GM19397 (cell line): ENCODE data around the gene ASB10.

ENCODE experiments used
- ATAC-seq: cut with Tn5 transposase; IDR thresholded peaks from one replicate; pipeline ENCODE4 v1.9.1; 2021; ENCODE audit warnings: mild to moderate bottlenecking, moderate library complexity; ENCODE audit not compliant: unreplicated experiment

The ASB10 gene

DNA sequence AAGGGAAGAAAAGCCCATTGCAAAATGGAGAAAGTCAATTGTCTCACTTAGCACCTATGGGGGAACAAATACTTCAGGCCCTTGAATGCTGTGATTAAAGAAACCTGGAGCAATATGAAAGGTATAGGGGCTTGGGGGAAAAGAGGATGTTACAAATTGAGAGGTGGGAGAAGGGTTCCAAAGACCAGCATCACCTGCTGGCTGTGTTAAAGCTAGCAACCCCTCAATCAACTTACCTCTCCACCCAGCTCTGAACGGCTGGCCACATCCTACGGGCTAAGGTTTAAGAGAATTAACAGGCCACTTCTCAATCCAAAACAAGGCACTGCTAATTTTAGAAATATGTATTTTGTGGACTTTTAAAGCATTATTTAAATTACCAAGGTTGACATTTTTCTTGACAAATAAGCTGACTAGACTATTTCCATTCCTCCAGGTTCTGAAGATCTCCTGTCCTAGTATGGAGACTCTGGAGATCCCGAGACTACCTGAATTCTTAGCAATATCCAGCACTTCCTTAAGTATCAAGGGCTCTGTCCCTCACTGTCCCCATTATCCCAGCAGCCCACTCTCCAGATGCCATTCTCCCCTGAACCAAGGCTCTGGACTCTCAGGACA, 24.2 kb upstream of the ASB10 start:
- no peak for ATAC-seq

DNA sequence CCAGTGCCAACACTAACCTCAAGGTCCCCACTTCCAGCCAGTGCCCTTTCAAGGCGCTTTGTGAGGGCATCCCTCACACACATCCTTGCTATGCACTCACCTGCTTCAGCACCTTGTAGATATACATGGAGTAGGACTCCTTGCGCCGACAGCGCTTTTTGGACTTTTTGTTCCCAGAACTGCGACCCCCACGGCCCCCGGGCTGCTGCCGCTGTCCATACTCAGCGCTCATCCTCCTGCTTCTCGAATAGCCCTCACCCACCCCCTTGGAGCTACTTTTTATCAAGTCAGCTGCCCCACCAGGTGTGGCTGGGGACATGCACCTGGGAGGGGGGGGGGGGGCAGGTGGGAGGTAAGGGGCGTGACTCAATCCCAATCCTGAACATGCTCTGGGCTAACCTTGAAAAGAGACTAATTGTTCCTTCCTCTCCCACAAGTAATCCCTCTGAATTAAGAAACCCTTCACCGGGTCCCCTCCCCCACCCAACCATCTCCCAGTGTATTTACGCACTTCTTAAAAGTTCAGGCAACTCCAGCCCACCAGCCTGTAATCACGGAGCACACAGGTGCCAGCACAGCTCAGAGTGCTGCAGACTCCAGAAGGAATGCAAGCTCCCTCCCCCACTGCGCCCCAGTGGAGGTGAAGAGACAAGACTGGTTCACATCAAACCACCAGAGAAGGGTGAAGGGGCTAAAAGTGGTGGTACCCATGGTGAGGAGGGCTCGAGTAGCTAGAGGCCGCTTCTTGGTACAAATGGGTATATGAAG, 23.2 kb upstream of the ASB10 start, which contains the start of gene H2BK1:
Gene H2BK1, minus strand, starts transcription at position 402 of the 768 bp plus-strand sequence. Its CDS starts 170 bp downstream, at position 232.
- ATAC-seq, result no peak

- no peak for ATAC-seq
Measured at GRCh38 chr7:151209588-151209987, 22.5 kb upstream of the ASB10 start.

GRCh38 chr7:151208253-151208862, 21.3 kb upstream of the ASB10 start:
- no peak for ATAC-seq

DNA sequence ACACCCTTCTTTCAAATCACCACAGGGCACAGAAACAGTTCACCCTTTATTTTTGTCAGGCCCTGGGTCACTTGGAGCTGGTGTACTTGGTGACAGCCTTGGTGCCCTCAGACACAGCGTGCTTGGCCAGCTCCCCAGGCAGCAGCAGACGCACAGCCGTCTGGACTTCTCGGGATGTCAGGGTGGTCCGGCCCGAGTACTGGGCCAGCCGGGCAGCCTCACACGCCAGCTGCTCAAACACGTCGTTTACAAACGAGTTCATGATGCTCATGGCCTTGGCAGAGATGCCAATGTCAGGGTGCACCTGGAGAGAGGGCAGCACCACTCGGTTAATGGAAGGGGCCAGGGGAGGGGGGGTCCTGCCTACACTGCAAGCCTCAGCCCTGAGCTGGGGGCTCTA, 20.8 kb upstream of the ASB10 start:
- no peak for ATAC-seq

GRCh38 chr7:151207315-151207714, 20.3 kb upstream of the ASB10 start:
- no peak for ATAC-seq

DNA sequence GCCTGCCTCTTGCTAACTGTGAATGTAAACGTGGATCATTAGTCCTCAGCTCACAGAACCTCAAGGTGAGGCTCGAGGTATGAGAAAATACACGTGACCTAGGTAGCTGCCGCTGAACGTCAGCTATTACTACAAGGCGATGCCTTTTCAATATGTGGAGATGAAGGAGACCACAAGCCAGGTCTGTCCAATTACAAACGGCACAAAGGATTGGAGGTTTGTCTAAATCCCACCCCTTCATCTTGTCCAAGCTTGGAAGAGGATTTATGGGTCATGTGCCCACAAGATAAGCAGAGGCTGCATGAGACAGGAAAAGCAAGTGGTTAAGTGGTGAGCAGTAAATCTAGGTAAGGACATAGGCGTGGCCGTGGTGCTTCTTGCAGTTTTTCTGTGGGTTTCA, 19.9 kb upstream of the ASB10 start:
- ATAC-seq, result no peak

GRCh38 chr7:151205730-151206129, 18.7 kb upstream of the ASB10 start:
- no peak for ATAC-seq

GRCh38 chr7:151204383-151205032, 17.5 kb upstream of the ASB10 start:
- ATAC-seq, result no peak

- no peak for ATAC-seq
Measured at GRCh38 chr7:151202836-151203235, 15.8 kb upstream of the ASB10 start.

GRCh38 chr7:151201751-151202150, 14.7 kb upstream of the ASB10 start:
- no peak for ATAC-seq

GRCh38 chr7:151201344-151201743, 14.3 kb upstream of the ASB10 start:
- ATAC-seq, result no peak

- no peak for ATAC-seq
Measured at GRCh38 chr7:151198945-151199848, 12.1 kb upstream of the ASB10 start.

DNA sequence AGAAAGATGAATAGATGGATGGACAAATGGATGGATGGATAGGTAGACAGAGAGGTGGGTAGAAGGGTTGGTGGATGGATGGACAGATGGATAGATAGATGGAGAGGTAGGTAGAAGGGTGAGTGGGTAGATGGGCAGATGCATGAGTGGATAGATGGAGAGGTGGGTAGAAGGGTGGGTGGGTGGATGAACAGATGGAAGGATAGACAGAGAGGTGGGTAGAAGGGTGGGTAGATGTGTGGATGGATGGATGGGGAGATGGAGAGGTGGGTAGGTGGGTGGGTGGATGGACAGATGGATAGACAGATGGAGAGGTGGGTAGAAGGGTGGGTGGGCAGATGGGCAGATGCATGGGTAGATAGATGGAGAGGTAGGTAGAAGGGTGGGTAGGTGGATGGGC, 10.9 kb upstream of the ASB10 start:
- no peak for ATAC-seq

GRCh38 chr7:151195616-151196450, 8.8 kb upstream of the ASB10 start:
- ATAC-seq, result no peak

DNA sequence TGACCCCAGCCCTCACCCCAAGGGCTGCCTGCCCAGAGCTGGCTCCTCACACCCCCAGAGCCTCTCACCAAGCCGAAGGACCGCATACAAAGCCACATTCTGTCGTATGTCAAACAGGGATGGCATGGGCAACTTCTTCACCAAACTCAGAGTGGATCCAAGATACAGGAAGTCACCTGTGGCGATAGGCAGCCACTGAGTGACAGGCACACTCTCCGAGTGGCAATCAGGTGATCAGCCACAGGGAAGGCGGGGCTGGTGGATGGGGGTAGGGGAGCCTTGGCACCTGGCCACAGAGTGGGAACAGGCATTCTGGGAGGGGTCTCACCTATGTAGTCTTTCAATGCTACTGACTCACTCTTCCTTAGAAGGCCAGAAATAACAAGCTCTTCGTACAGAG, 7.1 kb upstream of the ASB10 start:
- no peak for ATAC-seq

GRCh38 chr7:151193203-151193978, 6.3 kb upstream of the ASB10 start:
- no peak for ATAC-seq

GRCh38 chr7:151192002-151192539, 5.0 kb upstream of the ASB10 start:
- no peak for ATAC-seq

GRCh38 chr7:151191544-151191943, 4.5 kb upstream of the ASB10 start:
- ATAC-seq, result no peak
